HL-60 (cell line): ENCODE results near the gene PRRT1.
A peak's percentile ranks its signal among the peaks of the same experiment; 100 is the strongest.

Source experiments
- CTCF ChIP-seq: IDR thresholded peaks from one replicate; pipeline ENCODE4 v1.5.1; 2011; ENCODE audit warnings: low read length, control low read depth, inconsistent platforms; ENCODE audit not compliant: insufficient read depth
- GABPA ChIP-seq: IDR thresholded peaks from 2 replicates; pipeline ENCODE4 v1.6.1; 2012; ENCODE audit warnings: low read depth
- POLR2AphosphoS5 ChIP-seq: IDR thresholded peaks from 2 replicates; pipeline ENCODE4 v1.6.1; 2012; ENCODE audit warnings: low read depth
- REST ChIP-seq: IDR thresholded peaks from 2 replicates; pipeline ENCODE4 v1.6.1; 2012; ENCODE audit warnings: low read depth; ENCODE audit not compliant: insufficient replicate concordance

- TF ChIP-seq POLR2AphosphoS5, result no peak; the same call in 1 of the 2 replicates
- no peak for TF ChIP-seq REST
- peak; percentile 41 for TF ChIP-seq CTCF
- no peak for TF ChIP-seq GABPA
Measured at GRCh38 chr6:32194825-32195651, 43.3 kb upstream of the PRRT1 start.
